ENCODE results near the gene DENND1B. TPM values are rescaled to one million over a fixed set of nuclear protein-coding genes. Genes with fewer than 3 reads are reported as not detected.
A peak's percentile ranks its signal among the peaks of the same experiment; 100 is the strongest.

DENND1B gene
- total RNA-seq, 1 donor from 2014 or later, result 22.1 TPM

- TF ChIP-seq, protein P1, sequence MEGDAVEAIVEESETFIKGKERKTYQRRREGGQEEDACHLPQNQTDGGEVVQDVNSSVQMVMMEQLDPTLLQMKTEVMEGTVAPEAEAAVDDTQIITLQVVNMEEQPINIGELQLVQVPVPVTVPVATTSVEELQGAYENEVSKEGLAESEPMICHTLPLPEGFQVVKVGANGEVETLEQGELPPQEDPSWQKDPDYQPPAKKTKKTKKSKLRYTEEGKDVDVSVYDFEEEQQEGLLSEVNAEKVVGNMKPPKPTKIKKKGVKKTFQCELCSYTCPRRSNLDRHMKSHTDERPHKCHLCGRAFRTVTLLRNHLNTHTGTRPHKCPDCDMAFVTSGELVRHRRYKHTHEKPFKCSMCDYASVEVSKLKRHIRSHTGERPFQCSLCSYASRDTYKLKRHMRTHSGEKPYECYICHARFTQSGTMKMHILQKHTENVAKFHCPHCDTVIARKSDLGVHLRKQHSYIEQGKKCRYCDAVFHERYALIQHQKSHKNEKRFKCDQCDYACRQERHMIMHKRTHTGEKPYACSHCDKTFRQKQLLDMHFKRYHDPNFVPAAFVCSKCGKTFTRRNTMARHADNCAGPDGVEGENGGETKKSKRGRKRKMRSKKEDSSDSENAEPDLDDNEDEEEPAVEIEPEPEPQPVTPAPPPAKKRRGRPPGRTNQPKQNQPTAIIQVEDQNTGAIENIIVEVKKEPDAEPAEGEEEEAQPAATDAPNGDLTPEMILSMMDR (IDR thresholded peaks at IDR 0.05; ENCODE audit: partially characterized antibody, unreplicated experiment), result no peak
- Mint-ChIP-seq H3K27me3 (ENCODE audit: unreplicated experiment) (no peaks in the 10 kb centered on the region), H3K4me1 (ENCODE audit: low read depth, unreplicated experiment) (peaks cover 41% of the 10 kb centered on the region), H3K36me3 (ENCODE audit: unreplicated experiment) (no peaks in the 10 kb centered on the region), H3K27ac (ENCODE audit: unreplicated experiment) (no peak overlapping the region), H3K9me3 (ENCODE audit: unreplicated experiment) (peaks cover 4% of the 10 kb centered on the region), H3K4me3 (ENCODE audit: unreplicated experiment) (no peak overlapping the region)
- DNase-seq, result no peak
These were observed 156.2 kb downstream of the DENND1B start for GRCh38 chr1:197619008-197619640.

- Mint-ChIP-seq H3K36me3 (ENCODE audit: unreplicated experiment) (no peaks in the 10 kb centered on the region), H3K4me3 (ENCODE audit: unreplicated experiment) (peak overlapping the region; percentile 62), H3K27me3 (ENCODE audit: unreplicated experiment) (no peaks in the 10 kb centered on the region), H3K27ac (ENCODE audit: unreplicated experiment) (peak overlapping the region; percentile 78), H3K9me3 (ENCODE audit: unreplicated experiment) (no peaks in the 10 kb centered on the region), H3K4me1 (ENCODE audit: low read depth, unreplicated experiment) (peaks cover 43% of the 10 kb centered on the region)
- TF ChIP-seq, protein P1 (IDR thresholded peaks at IDR 0.05; ENCODE audit: partially characterized antibody, unreplicated experiment), result no peak
- DNase-seq, result no peak
These were observed 157.2 kb downstream of the DENND1B start for GRCh38 chr1:197618061-197618460.

DNA sequence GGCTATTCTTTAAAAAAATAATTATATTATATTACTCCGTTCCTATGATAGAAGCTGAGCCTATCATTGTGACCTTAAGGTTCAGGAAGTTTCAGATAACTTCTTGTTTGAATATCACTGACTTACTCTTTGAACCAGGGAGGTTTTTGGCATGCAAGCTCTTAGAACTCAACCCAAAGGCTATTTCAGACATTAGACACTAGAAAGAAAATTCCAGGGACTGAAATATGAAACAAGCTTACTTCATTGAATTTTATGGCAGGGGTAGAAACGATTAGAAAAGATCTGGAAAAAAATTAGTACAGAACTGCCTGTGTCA is 159.6 kb downstream of the DENND1B start:
- Mint-ChIP-seq H3K4me1 (ENCODE audit: low read depth, unreplicated experiment) (peaks cover 40% of the 10 kb centered on the region), H3K27me3 (ENCODE audit: unreplicated experiment) (no peaks in the 10 kb centered on the region), H3K36me3 (ENCODE audit: unreplicated experiment) (no peaks in the 10 kb centered on the region), H3K27ac (ENCODE audit: unreplicated experiment) (no peak overlapping the region), H3K4me3 (ENCODE audit: unreplicated experiment) (no peak overlapping the region), H3K9me3 (ENCODE audit: unreplicated experiment) (no peaks in the 10 kb centered on the region)
- TF ChIP-seq, protein P1 (IDR thresholded peaks at IDR 0.05; ENCODE audit: partially characterized antibody, unreplicated experiment), result no peak
- DNase-seq, result no peak

DNA sequence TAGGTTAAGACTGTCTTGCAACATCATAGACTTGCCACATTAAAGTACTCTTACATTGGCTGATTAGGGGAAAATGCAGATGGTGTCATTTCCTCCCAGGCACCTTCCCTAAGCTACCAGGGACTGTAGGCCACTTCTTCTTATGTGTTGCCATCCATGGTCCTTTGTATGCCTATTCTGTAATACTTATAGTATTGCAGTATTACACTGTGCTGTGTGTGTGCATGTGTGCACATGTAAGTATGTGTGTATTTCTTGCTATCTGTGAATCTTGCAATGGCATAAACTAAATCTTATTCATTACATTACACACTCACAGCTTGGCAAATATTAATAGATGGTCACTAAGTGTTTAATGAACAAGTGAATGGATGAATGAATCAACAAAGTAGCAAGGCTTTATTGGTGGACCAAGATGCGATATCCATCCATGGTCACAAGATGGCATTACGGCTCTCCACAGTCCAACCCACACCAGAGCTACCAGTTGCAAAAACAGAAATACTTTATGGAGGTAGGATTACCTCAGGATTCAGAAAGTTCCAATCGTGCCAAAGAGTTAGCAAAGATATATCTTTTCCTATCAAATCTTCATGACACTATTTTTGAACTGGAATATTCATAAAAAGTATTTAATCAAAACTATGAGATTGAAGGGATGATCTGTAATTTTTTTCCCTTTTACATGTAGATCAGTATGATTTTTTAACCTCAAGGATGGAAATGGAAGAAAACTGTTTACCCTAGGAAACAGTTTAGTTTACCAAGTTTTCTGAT is 160.2 kb downstream of the DENND1B start:
- Mint-ChIP-seq H3K4me3 (ENCODE audit: unreplicated experiment) (no peak overlapping the region), H3K4me1 (ENCODE audit: low read depth, unreplicated experiment) (peaks cover 39% of the 10 kb centered on the region), H3K27me3 (ENCODE audit: unreplicated experiment) (no peaks in the 10 kb centered on the region), H3K27ac (ENCODE audit: unreplicated experiment) (no peak overlapping the region), H3K36me3 (ENCODE audit: unreplicated experiment) (no peaks in the 10 kb centered on the region), H3K9me3 (ENCODE audit: unreplicated experiment) (no peaks in the 10 kb centered on the region)
- peak; percentile 44 for DNase-seq
- TF ChIP-seq, protein P1 (IDR thresholded peaks at IDR 0.05; ENCODE audit: partially characterized antibody, unreplicated experiment), result peak; percentile 58

Measured in glutamatergic neuron (in vitro differentiated cells).